ENCODE measurements around the gene CARMIL3.

- TF ChIP-seq CTCF (IDR thresholded peaks at IDR 0.05): no peak
- TF ChIP-seq POLR2A (IDR thresholded peaks at IDR 0.05): no peak
Observed at GRCh38 chr14:24067133-24068082, 15.6 kb downstream of the CARMIL3 start.

Data from thyroid gland (tissue), 4 donors.